Panc1 (cell line): Measurements from ENCODE around the gene SLC5A2.

ENCODE experiments used
- POLR2AphosphoS5 ChIP-seq: IDR thresholded peaks from 2 replicates; pipeline ENCODE4 v1.6.1; 2012; ENCODE audit warnings: mild to moderate bottlenecking, low read depth, low read length, moderate library complexity
- TF ChIP-seq, protein P1 (sequence below), 2 experiments: IDR thresholded peaks; 2 replicates each; pipeline ENCODE4 v1.6.1; 2011 to 2012; ENCODE audit warnings: low read depth in 2 of 2, control low read depth in 1 of 2, low read length in 1 of 2, mild to moderate bottlenecking in 1 of 2, moderate library complexity in 1 of 2; ENCODE audit not compliant: insufficient read depth in 1 of 2

DNA sequence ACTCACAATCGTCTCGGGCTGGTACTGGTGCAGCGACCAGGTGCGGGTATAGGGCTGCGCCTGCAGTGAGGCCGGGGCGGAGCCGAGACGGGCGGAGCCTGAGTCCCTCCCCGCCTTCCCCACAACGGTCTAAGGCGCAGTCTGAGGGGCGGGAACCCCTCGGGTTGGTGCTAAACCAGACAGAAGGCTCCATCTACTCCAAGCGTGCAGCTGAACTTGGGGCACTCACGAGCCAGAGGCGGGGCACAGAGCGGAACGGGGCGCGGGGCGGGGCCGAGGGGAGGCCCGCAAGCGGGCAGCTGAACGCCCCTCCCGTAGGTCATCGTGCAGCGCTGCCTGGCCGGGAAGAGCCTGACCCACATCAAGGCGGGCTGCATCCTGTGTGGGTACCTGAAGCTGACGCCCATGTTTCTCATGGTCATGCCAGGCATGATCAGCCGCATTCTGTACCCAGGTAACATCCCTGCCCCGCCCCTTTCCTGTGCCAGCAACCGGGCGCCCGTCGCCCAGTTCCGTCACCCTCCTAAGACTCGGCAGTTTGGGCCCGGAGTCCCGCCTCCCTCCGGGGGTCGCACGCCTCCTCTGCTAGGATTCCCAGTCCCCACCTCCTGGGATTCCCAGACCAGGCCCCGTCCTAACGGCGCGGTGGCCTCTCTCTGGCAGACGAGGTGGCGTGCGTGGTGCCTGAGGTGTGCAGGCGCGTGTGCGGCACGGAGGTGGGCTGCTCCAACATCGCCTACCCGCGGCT is 5.0 kb downstream of the SLC5A2 start:
- no peak; the same call in 1 of the 2 replicates for TF ChIP-seq POLR2AphosphoS5
- TF ChIP-seq, protein P1, sequence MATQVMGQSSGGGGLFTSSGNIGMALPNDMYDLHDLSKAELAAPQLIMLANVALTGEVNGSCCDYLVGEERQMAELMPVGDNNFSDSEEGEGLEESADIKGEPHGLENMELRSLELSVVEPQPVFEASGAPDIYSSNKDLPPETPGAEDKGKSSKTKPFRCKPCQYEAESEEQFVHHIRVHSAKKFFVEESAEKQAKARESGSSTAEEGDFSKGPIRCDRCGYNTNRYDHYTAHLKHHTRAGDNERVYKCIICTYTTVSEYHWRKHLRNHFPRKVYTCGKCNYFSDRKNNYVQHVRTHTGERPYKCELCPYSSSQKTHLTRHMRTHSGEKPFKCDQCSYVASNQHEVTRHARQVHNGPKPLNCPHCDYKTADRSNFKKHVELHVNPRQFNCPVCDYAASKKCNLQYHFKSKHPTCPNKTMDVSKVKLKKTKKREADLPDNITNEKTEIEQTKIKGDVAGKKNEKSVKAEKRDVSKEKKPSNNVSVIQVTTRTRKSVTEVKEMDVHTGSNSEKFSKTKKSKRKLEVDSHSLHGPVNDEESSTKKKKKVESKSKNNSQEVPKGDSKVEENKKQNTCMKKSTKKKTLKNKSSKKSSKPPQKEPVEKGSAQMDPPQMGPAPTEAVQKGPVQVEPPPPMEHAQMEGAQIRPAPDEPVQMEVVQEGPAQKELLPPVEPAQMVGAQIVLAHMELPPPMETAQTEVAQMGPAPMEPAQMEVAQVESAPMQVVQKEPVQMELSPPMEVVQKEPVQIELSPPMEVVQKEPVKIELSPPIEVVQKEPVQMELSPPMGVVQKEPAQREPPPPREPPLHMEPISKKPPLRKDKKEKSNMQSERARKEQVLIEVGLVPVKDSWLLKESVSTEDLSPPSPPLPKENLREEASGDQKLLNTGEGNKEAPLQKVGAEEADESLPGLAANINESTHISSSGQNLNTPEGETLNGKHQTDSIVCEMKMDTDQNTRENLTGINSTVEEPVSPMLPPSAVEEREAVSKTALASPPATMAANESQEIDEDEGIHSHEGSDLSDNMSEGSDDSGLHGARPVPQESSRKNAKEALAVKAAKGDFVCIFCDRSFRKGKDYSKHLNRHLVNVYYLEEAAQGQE (IDR thresholded peaks at IDR 0.05; ENCODE audit: insufficient read depth in 1 of 2, low read depth in 2 of 2, low read length in 1 of 2) = no peak
